GM12891 (cell line): ENCODE results near the gene CPLANE2.
"Not testable (repeated sequence)": the region's sequence is repeated elsewhere in the genome, so short reads cannot be mapped to it uniquely, and the experiment has no call there.

ENCODE experiments used
- POLR2A ChIP-seq: IDR thresholded peaks from 2 replicates; pipeline ENCODE4 v1.6.1; 2011; ENCODE audit warnings: low read depth, low read length, control low read depth
- POLR2AphosphoS5 ChIP-seq: IDR thresholded peaks from 2 replicates; pipeline ENCODE4 v1.6.1; 2011; ENCODE audit warnings: low read depth, low read length, control low read depth
- SPI1 ChIP-seq: IDR thresholded peaks from 2 replicates; pipeline ENCODE4 v1.6.1; 2011; ENCODE audit warnings: low read depth, low read length, control low read depth

GRCh38 chr1:16215240-16215639, 21.7 kb downstream of the CPLANE2 start:
- TF ChIP-seq SPI1, POLR2A, POLR2AphosphoS5: not testable (repeated sequence)
